GM18907 (cell line): ENCODE data around the gene KLHL35.

Experiments used
- ATAC-seq: cut with Tn5 transposase; IDR thresholded peaks from one replicate; pipeline ENCODE4 v1.9.1; 2021; ENCODE audit warnings: mild to moderate bottlenecking, moderate library complexity; ENCODE audit not compliant: unreplicated experiment

KLHL35 gene

GRCh38 chr11:75432911-75433321, at the start of gene KLHL35:
TSS of gene KLHL35 (minus strand) at chr11:75433203. CDS start at chr11:75430629, 2,574 bp downstream.
- ATAC-seq = no peak

DNA sequence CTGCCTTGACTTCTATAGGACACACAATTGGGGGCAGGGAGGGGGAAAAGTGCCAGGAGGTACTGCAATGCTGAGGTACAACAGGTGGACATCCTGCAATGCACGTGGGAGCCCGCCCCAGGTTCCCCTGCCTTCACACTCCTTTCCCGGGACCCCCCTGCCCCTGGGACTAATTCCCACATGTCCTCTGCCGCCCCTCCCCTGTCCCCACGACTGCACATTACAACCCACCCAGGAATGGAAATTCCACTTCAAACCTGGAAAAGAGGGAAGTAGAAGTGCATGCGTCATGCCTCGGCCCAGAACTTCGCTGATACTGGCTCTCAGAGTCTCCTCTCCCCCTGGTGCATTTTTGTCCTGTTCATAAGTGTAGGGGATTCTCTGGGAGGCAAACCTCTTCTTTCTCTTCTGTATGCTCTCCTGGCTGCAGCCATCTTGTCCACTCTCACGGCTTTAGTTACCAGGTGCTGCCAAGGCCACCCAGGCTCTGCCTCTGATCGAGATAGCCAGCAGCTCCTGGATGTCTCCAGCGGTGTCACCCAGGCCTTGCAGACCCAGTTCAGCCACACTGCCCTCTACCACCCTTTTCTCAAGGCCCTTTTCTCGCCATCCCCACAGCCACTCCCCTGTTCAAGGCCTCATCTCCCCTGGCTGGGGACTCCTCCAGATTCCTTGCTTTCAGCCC, 49.1 kb upstream of the KLHL35 start:
- no peak for ATAC-seq

DNA sequence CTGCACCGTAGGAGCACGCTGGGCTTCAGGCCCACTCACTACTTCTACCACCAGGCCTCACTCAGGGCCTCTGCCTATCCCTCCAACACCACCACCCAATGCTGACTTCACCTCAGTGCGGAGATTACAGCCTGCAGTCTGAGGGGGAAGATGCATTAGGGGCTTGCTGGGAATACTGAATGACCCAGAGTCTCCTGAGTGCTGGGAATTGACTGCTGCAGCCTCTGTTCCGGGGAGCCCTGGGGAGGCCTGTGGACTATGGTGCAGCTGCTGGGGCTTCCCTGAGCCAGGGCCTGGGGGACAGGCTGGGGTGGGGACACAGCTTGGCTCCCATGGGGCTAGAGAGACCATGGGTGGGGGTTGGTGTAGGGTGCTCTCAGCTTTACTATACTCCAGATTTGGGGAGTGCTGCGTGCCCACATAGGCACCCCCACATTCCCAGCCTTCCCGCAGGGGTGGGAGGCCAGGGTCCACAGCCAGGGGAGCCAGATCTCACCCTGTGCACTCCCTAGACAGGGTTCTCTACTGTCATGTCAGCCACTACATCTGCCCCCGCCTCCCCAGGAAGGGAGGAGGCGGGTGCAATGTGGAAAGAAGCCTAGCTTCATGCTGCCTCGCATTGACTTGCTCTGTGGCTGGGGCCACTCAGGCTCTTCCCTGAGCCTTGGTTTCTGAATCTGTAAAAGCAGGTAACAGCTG, 48.4 kb upstream of the KLHL35 start:
- no peak for ATAC-seq

GRCh38 chr11:75480185-75481175, 47.5 kb upstream of the KLHL35 start:
- ATAC-seq = no peak

DNA sequence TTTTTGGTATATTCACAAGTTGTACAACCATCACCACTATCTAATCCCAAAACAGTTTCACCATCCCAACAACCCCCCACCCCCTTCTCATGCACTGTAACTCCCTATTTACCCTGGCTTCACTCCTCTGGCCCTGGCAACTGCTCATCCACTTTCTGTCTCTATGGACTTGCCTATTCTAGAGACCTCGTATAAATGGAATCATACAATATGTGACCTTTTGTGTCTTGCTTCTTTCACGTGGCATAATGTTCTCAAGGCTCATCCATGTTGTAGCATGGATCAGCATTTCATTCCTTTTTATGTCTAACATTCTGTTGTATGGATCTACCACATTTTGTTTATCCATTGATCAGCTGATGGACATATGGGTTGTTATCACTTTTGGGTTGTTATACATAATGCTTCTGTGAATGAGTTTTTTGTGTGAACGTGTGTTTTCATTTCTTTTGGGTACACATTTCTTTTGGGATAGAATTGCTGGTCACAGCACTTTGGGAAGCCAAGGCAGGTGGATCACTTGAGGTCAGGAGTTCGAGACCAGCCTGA, 46.7 kb upstream of the KLHL35 start:
- ATAC-seq = no peak

DNA sequence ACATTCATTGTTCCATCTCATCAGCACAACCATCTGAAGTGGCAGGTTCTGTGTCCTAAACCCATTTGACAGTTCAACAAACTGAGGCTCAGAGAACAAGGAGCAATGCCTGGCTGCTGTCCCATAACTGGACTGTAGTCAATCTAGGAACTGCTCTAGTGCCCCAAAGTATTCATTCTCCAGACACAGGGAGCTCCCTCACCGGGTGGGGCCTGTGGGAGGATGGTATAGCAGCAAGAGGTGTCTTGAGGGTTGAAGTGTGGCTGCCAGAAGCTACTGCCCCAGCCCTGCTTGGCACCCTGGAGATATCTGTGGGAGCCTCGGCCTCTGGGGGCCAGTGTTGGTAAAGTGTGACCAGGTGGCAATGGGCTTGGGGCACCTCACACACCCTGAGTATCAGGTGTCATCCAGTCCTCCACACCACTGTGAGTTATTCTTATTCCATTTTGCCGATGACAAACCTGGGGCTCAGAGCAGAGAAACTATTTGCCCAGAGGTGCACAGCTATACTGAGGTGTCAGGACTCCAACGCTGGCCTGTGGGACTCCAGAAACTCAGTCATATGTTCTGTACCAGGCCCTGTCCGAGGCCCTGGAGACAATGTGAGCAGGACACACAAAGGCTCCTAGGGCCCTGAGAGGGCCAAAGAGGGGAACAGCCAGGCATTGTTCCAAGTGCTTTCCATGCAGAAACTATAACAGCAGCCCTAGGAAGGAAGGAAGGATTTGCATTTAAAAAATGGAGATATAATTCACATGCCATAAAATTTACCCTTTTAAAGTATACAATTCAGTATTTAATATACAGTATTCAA, 46.0 kb upstream of the KLHL35 start:
- ATAC-seq = no peak

GRCh38 chr11:75477614-75477935, 44.6 kb upstream of the KLHL35 start:
- no peak for ATAC-seq

GRCh38 chr11:75476739-75477613, 44.0 kb upstream of the KLHL35 start:
- no peak for ATAC-seq

GRCh38 chr11:75475767-75476650, 43.0 kb upstream of the KLHL35 start:
- ATAC-seq = no peak

DNA sequence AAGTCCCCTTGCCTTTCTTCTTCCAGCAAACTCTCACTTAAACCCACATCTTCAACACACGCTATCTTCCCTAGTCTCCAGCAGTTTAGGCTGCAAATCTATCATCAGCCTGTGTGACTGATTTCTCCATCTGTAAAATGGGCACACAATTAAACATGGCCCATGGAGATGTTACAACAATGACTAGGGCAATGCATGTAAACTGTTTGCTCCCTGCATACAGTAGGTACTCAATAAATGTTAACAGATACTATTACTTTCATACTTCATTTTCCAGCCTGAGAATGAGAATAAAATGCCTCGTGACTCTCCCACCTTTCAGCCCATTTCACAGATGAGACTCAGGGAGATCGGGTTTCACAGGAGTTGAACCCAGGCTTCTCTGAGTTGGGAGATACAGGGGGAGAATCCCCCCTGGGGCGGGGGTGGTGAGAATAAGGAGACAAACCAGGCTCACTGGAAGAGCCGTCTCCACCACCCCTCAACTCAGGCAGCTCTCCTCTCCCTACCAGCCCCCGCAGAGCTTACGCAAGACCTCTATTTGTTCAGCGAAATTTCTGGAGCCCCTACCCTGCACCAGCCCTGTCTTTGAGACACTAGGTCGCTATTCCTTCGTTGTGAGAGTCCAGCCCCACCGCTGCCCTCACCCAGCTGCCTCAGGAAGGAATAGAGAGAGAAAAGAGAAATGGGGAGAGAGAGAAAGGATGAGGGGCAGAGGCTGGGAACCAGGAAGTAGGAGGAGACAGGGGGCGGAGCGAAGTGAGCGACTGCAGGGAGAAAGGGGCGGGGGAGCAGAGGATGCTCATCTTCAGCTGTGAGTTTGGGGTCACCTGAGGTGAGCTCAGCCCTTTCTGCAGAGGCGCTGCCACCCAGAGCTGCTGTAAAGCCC, 42.1 kb upstream of the KLHL35 start:
- no peak for ATAC-seq

- ATAC-seq = no peak
Measured at GRCh38 chr11:75474240-75474639, 41.2 kb upstream of the KLHL35 start.

GRCh38 chr11:75473684-75474083, 40.7 kb upstream of the KLHL35 start:
- ATAC-seq = no peak

GRCh38 chr11:75472081-75472732, 39.2 kb upstream of the KLHL35 start:
- ATAC-seq = no peak

DNA sequence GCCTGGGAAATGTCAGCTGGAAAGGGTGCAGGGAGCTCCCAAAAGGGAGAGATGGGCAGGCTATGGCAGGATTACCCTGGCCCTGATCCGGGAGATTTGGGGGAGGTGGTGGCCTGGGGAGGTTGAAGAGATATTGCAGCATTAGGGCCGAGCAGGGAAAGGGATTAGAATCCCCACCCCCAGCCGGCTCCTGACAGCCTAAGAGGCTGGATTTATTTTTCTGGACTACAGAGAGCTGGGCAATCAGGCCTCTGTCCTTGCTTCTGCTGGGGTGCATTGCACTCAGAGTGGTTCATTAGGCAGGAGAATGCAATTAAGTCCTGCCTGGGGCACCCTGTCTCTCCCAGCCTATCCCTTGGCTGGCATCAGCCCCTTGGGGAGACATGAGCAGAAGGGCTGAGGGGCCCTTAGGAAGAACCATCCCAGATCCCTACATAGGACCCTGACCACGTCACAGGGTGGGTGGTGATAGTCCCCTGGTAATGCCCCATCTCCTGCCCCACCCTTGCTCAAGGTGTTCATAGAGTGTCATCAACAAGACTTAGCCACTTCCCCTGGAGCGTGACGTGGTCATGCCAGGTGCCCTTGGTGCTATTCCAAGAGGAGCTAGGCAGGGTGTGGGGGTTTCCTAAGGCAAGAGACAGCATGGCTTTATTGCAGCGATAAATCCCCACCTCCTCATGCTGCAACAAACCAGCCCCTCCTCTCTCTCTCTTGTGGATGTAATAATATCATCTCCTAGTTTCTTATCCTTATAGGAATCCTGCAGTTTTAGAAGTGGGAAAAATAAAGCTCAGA, 38.4 kb upstream of the KLHL35 start:
- no peak for ATAC-seq

GRCh38 chr11:75470476-75471080, 37.6 kb upstream of the KLHL35 start:
- no peak for ATAC-seq
